Activated CD4-positive, alpha-beta T cell treated with anti-CD3 and anti-CD28 coated beads, Interleukin-2, amount 50 U/mL, for 4 hours (primary cell): Measurements from ENCODE around the gene ST6GALNAC4.

Experiments used
- DNase-seq, 2 experiments: peaks; one replicate each; pipeline ENCODE4 v3.0.0-alpha.2; 2020

The ST6GALNAC4 gene

DNA sequence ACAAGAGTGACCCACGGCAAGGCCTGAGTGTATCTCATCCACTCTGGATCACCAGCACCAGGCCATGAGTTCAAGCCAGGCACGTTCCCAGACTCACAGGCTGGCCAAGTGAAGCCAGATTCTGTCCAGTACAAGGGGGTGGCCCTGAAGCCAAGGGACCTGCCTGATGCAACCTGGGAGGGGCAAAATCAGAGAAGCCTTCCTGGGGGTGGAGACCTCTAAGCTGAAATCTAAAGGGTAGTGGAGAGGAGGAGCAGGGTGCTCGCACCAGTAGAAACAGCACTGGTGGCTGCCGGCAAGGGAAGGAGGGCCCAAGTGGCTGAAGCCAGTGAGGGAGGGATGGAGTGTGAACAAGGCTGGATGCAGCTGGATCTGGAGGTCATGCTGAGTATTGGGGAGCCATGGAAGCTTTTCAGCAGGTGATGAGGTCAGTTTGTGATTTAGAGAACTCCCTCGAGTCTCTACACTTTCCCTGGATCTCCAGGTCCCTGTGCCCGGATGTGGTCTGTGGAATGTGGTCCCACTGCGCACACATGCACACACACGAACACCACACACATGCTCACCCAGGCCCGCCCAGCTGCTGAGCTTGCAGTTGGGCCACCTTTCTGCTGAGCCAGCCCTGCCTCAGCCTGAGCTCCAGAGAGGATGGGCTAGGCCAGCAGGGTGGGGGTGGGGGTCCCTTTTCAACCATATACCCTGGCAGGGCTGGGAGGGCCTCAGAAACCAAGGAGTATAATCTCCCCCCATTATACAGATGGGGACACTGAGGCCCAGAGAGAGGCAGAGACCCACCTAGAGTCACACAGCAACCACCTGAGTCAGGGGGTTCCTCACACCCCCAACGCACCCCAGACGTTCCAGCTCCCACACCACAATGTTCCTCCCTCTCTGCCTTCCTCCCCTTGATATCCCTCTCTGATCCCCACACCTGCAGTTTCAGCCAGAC is 12.1 kb upstream of the ST6GALNAC4 start:
- DNase-seq, result no peak

- DNase-seq, result no peak
These were observed 11.3 kb upstream of the ST6GALNAC4 start for GRCh38 chr9:127927988-127928675.

- DNase-seq, result peak; percentile 83
These were observed 10.6 kb upstream of the ST6GALNAC4 start for GRCh38 chr9:127927201-127927987.

- DNase-seq, result no peak
These were observed 10.0 kb upstream of the ST6GALNAC4 start for GRCh38 chr9:127926906-127927200.

GRCh38 chr9:127925959-127926905 is 9.4 kb upstream of the ST6GALNAC4 start:
- DNase-seq, result no peak

DNA sequence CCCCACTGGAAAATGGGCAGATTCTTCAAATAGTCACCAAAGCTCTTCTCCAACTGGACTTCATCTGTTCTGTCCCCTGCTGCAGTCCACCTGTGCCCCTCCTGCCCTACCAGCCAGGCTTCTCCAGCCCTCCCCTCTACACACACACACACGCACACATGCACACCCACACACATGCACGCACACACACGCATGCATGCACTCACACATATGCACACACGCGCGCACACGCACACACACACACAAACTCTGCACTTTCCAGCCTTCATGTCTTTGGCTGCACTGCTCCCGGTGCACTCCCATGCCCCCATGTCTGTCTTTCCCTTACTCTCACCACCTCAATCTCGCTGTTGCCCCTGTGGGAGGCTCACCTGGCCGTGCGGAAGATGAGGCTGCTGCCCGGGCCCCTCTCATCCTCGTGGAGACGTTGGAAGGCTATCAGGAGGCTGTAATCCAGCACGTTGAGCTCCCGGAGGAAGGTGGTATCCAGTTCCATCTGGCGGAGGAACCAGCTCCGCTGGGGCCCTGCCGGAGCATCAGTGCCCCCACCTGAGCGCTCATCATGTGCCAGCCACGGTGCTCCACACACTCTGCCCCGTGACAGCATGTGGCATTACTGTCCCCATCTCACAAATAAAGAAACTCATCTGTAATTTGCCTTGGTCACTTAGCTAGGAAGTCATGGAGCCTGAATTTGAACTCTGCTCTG is 8.0 kb upstream of the ST6GALNAC4 start:
- DNase-seq, result no peak

DNA sequence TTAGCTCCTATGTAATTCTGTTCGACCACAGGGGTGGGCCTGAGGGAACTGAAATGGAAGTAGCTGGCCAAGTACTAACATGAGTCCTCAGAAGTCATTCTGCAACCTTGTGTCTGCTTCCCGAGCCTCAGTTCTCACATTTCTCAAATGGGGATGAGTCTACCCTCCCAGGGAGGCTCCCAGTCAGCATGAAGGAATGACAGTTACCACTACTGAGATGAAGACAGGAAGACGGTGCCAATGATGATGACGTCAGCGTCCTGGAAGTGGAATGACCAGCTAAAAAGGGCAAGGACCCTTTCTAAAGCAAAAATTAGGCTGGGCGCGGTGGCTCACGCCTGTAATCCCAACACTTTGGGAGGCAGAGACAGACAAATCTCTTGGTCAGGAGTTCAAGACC is 6.9 kb upstream of the ST6GALNAC4 start:
- no peak for DNase-seq

DNA sequence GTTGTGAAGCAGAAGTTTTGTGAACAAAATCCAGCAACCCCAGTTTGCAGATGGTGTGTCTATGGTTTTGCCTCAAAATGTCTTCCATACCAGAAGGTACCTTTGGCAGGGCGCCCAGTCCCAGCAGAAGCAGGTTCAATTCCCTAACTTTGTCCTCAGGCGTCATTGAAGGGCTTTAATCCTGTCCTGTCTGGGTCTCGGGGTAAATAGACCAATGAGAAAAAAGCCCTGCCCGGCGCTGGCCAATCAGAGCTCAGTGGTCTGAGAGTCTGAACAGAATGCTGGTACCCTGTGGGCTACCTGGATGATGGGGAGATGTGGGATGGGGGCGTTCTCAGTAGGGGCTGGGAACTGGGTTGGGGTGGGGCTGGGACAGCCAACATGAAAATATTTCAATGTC is 6.2 kb upstream of the ST6GALNAC4 start:
- no peak for DNase-seq

DNA sequence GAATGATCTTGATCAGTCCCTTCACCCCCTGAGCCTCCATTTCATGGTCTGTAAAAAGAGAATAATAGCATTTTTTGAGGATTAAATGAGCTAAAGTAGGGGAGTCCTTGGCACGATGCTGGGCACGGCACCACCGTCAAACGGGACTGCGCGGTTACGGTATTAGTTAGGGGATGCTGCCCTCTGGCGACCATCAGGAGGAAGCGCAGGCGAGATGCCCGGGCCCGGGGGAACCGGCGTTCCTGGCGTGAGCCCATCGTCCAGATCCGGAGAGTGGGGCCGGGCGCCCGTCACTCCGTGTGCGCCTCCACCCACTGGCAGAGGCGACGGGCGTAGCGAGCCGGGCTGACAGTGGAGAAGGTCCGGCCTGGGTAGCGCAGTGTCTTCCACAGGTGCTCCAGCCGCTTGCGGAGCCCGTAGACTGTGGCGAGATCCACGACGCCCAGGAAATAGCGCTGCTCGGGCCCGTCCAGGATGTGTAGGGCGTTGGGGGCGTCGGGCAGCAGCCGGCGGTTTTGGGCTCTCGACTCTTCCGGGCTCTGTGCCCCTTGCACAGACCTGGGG is 4.8 kb upstream of the ST6GALNAC4 start:
- peak; percentile 71 to 72 for DNase-seq

- DNase-seq, result no peak
These were observed 4.0 kb upstream of the ST6GALNAC4 start for GRCh38 chr9:127920794-127921193.

GRCh38 chr9:127919253-127919815 is 2.5 kb upstream of the ST6GALNAC4 start:
- DNase-seq, result no peak

GRCh38 chr9:127918183-127919107 is 1.6 kb upstream of the ST6GALNAC4 start:
- DNase-seq, result no peak

DNA sequence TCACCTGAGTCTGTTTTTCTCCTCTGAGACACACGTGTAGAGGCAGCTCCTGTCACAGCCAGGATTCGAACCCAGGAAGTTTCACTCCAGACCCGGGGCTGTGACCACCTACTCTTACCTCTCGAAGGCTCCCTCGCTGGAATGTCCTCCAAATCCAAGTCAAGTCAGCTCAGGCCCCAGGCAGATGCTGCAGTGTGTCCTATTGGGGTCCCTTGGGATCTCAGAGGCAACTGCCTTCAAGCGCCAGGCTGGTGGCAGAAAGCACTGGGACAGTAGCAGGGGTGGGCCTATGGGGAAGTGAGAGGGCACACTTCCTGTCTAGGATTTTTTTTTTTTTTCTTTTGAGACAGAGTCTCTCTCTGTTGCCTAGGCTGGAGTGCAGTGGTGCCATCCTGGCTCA is 762 bp upstream of the ST6GALNAC4 start:
- DNase-seq, result no peak

DNA sequence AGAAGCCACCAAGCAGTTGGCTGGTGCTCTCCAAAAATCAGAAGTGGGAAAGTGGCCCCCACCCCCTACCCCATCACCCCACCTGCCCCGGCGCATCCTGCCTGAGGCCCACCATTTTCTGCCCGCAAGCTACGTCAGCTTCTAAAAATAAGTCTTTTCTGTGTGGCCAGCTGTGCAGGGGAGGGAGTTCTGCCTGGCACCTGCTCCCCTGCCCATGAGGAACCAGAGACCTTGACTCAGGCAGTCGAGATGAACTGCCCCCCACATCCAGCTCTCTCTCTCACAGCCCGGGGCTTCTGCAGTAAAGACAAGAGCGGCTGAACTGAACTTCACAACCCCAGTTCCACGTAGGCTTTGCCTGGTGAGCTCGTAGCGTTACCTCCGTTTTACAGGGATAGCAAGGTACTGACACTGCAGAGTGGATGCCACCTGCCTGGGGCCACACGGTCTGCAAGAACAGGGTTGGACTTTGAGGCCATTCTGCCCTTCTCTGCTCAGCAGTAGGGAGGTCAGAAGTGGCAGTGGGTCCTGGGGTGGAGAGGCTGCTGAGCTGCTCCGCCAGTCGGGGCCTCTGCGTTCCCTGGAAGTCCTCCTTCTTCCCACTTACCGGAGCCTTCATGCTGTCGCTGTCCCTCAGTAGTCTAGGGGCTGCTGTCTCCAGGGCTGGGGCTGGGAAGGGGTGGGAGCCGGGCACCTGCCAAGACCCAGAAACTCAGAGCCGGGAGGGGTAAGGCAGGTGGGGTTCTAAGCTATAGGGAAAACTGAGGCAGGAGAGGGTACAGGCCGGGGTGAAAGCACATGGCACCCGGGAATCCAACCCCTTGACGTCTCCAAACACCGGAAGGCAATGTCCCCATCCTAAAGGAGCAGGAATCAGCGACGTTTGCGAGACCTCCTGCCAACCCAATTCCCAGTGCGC is 781 bp downstream of the ST6GALNAC4 start:
- DNase-seq, result no peak

- DNase-seq, result no peak
These were observed 1.5 kb downstream of the ST6GALNAC4 start for GRCh38 chr9:127915325-127915752.

DNA sequence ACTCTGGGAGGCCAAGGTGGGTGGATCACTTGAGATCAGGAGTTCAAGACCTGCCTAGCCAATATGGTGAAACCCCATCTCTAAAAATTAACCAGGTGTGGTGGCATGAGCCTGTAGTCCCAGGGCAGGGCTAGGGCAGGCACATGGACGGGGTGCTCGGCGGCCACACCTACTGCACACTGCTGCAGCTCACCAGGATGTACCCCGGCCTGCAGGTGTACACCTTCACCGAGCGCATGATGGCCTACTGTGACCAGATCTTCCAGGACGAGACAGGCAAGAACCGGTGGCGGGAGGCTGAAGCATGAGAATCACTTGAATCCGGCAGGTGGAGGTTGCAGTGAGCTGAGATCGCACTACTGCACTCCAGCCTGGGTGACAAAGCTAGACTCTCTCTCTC is 3.2 kb downstream of the ST6GALNAC4 start:
- DNase-seq, result no peak

DNA sequence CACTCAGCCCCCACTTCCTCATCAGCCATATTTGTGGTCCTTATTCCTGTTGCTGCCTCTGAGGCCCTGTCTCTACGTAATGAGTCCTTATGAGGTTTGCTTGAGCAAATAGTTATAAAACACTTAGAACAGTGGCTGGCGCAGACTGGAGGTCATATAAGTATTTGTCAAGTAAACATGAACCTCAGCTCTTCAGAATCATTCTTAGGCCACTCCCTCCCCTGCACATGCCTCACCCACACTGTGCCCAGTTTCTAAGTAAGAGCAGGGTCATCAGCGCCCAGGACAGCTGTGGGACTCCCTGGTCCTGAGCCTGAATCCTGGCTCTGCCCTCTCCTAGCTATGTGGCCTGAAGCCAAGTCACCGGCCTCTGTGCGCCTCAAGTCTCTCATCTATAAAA is 4.0 kb downstream of the ST6GALNAC4 start:
- DNase-seq, result no peak

- no peak for DNase-seq
These were observed 4.5 kb downstream of the ST6GALNAC4 start for GRCh38 chr9:127912296-127912695.
